Measurements from ENCODE around the gene COL18A1. TPM values are rescaled to one million over a fixed set of nuclear protein-coding genes. Genes with fewer than 3 reads are reported as not detected.

Gene COL18A1
- total RNA-seq, 4 donors from 2014 or later = 97.7 to 173 (median 110) TPM

GRCh38 chr21:45428534-45428933 is 23.6 kb downstream of the COL18A1 start:
- H3K27ac ChIP-seq (replicated peaks in 1 of 4) = peak overlapping the region in 1 of 4 donors; percentile 44
- no peak for TF ChIP-seq CTCF (IDR thresholded peaks at IDR 0.05)
- no peak for TF ChIP-seq EP300 (IDR thresholded peaks at IDR 0.05)
- no peak for TF ChIP-seq POLR2AphosphoS5 (IDR thresholded peaks at IDR 0.05)
- no peak for TF ChIP-seq POLR2A (IDR thresholded peaks at IDR 0.05; ENCODE audit: low read depth)
- peaks cover 36 to 59% (median 53%) of the 10 kb centered on the region in 4 donors for H3K4me1 ChIP-seq
- DNase-seq (ENCODE audit: extremely low spot score) = no peak
- no peaks in the 10 kb centered on the region for H3K9me3 ChIP-seq
- 93% methylated on average over 18 of the region's 18 CpGs for WGBS
- intact Hi-C loops (cut with DNase I) = no loop called here
- no peak overlapping the region for H3K4me3 ChIP-seq
- H3K36me3 ChIP-seq = no peaks in the 10 kb centered on the region
- no peaks in the 10 kb centered on the region for H3K27me3 ChIP-seq

- Histone ChIP-seq H3K36me3 (no peaks in the 10 kb centered on the region), H3K27ac (replicated peaks in 1 of 4) (no peak overlapping the region), H3K4me1 (peaks cover 39 to 69% (median 63%) of the 10 kb centered on the region in 4 donors), H3K4me3 (no peak overlapping the region), H3K9me3 (no peaks in the 10 kb centered on the region), H3K27me3 (no peaks in the 10 kb centered on the region)
- WGBS = 95% methylated on average over 25 of the region's 32 CpGs
- no peak for DNase-seq (ENCODE audit: extremely low spot score)
- intact Hi-C loops (cut with DNase I) = loop anchor here (10.0 kb wide), 1 partner anchor 275 kb away; no protein-coding TSS in a partner anchor
- TF ChIP-seq POLR2A (IDR thresholded peaks at IDR 0.05; ENCODE audit: low read depth) (no peak), EP300 (IDR thresholded peaks at IDR 0.05) (no peak), CTCF (IDR thresholded peaks at IDR 0.05) (no peak)
These were observed 24.5 kb downstream of the COL18A1 start for GRCh38 chr21:45429221-45430175.

GRCh38 chr21:45430521-45431501 is 25.8 kb downstream of the COL18A1 start:
- H3K27me3 ChIP-seq = no peaks in the 10 kb centered on the region
- intact Hi-C loops (cut with DNase I) = loop anchor here (10.0 kb wide), 1 partner anchor 276 kb away; no protein-coding TSS in a partner anchor
- H3K4me1 ChIP-seq = peaks cover 41 to 74% (median 70%) of the 10 kb centered on the region in 4 donors
- WGBS = 67% methylated on average over 3 of the region's 48 CpGs
- H3K9me3 ChIP-seq = no peaks in the 10 kb centered on the region
- H3K4me3 ChIP-seq = no peak overlapping the region
- H3K27ac ChIP-seq (replicated peaks in 1 of 4) = peak overlapping the region; percentile 3 to 71 (median 64)
- no peaks in the 10 kb centered on the region for H3K36me3 ChIP-seq
- TF ChIP-seq POLR2A (IDR thresholded peaks at IDR 0.05; ENCODE audit: low read depth) = no peak
- no peak for TF ChIP-seq POLR2AphosphoS5 (IDR thresholded peaks at IDR 0.05)
- no peak for TF ChIP-seq EP300 (IDR thresholded peaks at IDR 0.05)
- TF ChIP-seq CTCF (IDR thresholded peaks at IDR 0.05) = no peak
- DNase-seq (ENCODE audit: extremely low spot score) = no peak

GRCh38 chr21:45431781-45432572 is 27.0 kb downstream of the COL18A1 start:
- Histone ChIP-seq H3K4me3 (no peak overlapping the region), H3K36me3 (no peaks in the 10 kb centered on the region), H3K9me3 (no peaks in the 10 kb centered on the region), H3K27me3 (no peaks in the 10 kb centered on the region), H3K27ac (replicated peaks in 1 of 4) (peak overlapping the region; percentile 54 to 71 (median 64)), H3K4me1 (peaks cover 45 to 78% (median 69%) of the 10 kb centered on the region in 4 donors)
- DNase-seq (ENCODE audit: extremely low spot score) = no peak
- intact Hi-C loops (cut with DNase I) = loop anchor here (10.0 kb wide), 1 partner anchor 277 kb away; no protein-coding TSS in a partner anchor
- TF ChIP-seq POLR2AphosphoS5 (IDR thresholded peaks at IDR 0.05) = no peak
- no peak for TF ChIP-seq POLR2A (IDR thresholded peaks at IDR 0.05; ENCODE audit: low read depth)
- no peak for TF ChIP-seq CTCF (IDR thresholded peaks at IDR 0.05)
- TF ChIP-seq EP300 (IDR thresholded peaks at IDR 0.05) = no peak
- WGBS = 80% methylated on average over 4 of the region's 17 CpGs
